Transverse colon (tissue), 3 donors: ENCODE data around the gene KLHL29.

Source experiments
- POLR2A ChIP-seq: fragments of 450-650 bp; IDR thresholded peaks from one replicate; pipeline ENCODE4 v1.6.1; 2016; ENCODE audit warnings: antibody characterized with exemption, mild to moderate bottlenecking, moderate library complexity
- TF ChIP-seq, protein P1 (sequence below), 5 experiments: fragments of 200-600 bp in 3 of 5; fragments of 450-650 bp in 2 of 5; sonication (generic) in 3 of 5; IDR thresholded peaks; 1 replicate in 2 of 5; 2 replicates in 3 of 5; pipeline ENCODE4 v1.5.1; 2016 to 2017; ENCODE audit warnings: antibody characterized with exemption in 5 of 5, inconsistent platforms in 3 of 5, mild to moderate bottlenecking in 2 of 5, moderate library complexity in 1 of 5

DNA sequence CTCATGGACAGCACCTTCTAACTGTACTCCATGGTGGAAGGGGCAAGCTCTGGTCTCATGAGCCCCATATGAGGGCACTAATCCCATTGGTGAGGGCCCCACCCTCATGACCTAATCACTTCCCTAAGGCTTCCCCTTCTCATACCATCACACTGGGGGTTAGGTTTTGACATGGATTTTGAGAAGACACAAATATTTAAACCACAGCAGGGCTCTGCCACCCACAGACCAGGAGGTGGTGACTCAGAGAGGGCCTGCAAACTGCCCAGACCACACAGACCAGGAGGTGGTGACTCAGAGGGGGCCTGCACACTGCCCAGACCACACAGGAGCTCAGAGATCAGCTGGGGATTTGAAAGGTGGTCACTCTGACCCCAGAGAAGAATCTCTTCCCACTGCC lies 222.0 kb downstream of the KLHL29 start:
- TF ChIP-seq, protein P1, sequence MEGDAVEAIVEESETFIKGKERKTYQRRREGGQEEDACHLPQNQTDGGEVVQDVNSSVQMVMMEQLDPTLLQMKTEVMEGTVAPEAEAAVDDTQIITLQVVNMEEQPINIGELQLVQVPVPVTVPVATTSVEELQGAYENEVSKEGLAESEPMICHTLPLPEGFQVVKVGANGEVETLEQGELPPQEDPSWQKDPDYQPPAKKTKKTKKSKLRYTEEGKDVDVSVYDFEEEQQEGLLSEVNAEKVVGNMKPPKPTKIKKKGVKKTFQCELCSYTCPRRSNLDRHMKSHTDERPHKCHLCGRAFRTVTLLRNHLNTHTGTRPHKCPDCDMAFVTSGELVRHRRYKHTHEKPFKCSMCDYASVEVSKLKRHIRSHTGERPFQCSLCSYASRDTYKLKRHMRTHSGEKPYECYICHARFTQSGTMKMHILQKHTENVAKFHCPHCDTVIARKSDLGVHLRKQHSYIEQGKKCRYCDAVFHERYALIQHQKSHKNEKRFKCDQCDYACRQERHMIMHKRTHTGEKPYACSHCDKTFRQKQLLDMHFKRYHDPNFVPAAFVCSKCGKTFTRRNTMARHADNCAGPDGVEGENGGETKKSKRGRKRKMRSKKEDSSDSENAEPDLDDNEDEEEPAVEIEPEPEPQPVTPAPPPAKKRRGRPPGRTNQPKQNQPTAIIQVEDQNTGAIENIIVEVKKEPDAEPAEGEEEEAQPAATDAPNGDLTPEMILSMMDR (IDR thresholded peaks at IDR 0.05), result no peak
- no peak for TF ChIP-seq POLR2A
